ENCODE data around the gene BOD1L2.

Gene BOD1L2

GRCh38 chr18:57149531-57149930 is 2.6 kb downstream of the BOD1L2 start:
- no peak overlapping the region for H3K4me3 ChIP-seq (ENCODE audit: low read depth, low read length)

DNA sequence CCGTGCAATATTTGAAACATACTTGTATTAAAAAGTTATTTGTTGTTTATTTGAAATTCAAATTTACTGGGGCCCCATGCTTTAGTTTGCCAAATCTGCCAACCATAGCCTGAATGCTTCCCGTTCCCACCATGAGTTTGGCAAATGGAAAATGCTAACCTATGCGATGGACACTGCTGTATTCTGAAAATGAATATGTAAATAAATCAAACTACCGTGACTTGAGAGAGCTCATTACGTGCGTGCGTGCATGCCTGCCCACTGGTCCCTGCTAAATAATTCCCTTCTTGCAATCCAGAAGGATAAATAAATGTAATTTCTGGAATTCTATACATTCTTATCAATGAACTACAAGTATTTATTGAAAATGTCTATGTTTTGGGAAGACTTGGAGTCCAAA is 3.2 kb downstream of the BOD1L2 start:
- H3K4me3 ChIP-seq (ENCODE audit: low read depth, low read length) = no peak overlapping the region

DNA sequence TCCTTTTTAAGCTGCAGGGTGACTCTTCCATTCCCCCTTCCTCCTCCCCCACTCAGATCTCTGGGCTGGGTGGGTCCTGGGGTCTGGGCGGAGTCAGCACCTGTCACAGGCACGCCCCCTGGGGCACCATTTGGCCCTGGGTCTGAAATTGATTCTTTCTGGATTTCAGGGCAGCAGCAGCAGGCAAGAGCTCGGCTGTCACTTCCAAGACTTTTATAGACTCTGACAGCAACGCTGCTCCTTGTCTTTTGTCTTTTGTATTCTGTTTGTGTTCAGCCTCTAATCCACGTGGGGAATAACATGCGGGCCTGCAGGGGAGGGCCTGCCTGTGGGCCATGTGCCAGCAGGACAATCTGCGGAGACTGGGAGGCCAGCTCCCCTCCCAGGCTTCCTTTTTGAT is 3.9 kb downstream of the BOD1L2 start:
- H3K4me3 ChIP-seq (ENCODE audit: low read depth, low read length) = no peak overlapping the region

- H3K4me3 ChIP-seq (ENCODE audit: low read depth, low read length) = no peak overlapping the region
Observed at GRCh38 chr18:57154191-57154830, 7.4 kb downstream of the BOD1L2 start.

- H3K4me3 ChIP-seq (ENCODE audit: low read depth, low read length) = no peak overlapping the region
Observed at GRCh38 chr18:57164401-57164800, 17.5 kb downstream of the BOD1L2 start.

GRCh38 chr18:57167617-57168308 is 20.9 kb downstream of the BOD1L2 start:
- H3K4me3 ChIP-seq (ENCODE audit: low read depth, low read length) = no peak overlapping the region

DNA sequence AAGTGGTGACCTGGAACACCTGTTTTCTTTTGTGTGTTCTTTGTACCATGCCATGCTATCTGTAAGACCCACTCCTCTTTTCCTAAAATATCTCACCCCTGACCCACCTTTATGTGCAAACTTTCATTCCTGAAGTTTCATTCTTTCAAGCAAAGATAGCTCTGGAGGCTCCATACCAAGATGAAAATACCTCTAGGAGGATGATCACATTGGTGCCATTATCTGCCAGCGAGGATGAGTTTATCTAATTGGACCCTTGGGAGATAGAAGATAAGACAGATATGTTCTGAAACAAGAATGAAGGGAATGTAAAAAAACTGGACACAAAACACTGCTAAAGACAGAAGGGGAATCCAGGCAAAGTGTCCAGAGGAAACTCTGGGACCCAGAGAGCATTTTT is 24.1 kb downstream of the BOD1L2 start:
- no peak overlapping the region for H3K4me3 ChIP-seq (ENCODE audit: low read depth, low read length)

GRCh38 chr18:57175532-57175931 is 28.6 kb downstream of the BOD1L2 start:
- H3K4me3 ChIP-seq (ENCODE audit: low read depth, low read length) = no peak overlapping the region

GRCh38 chr18:57185434-57185833 is 38.5 kb downstream of the BOD1L2 start:
- H3K4me3 ChIP-seq (ENCODE audit: low read depth, low read length) = no peak overlapping the region

- H3K4me3 ChIP-seq (ENCODE audit: low read depth, low read length) = no peak overlapping the region
Observed at GRCh38 chr18:57188851-57189557, 42.1 kb downstream of the BOD1L2 start.

DNA sequence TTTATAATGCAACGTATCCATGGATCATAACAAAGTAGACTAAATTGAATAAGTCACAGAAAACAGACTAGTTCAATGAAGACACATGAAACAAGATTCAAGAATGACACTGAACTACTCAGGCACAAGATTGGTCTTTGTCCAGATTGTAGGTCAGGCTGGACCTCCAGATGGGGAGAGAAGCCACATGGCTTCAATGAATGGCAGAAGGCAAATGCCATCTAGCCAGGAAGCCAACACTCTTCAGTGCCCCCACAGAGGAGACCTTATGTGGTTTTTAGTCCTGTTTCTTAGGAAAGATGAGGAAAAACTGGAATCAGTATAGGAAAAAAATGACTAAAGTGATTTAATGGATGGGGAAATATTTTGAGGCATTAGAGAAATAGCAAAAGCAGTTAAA is 43.1 kb downstream of the BOD1L2 start:
- no peak overlapping the region for H3K4me3 ChIP-seq (ENCODE audit: low read depth, low read length)

DNA sequence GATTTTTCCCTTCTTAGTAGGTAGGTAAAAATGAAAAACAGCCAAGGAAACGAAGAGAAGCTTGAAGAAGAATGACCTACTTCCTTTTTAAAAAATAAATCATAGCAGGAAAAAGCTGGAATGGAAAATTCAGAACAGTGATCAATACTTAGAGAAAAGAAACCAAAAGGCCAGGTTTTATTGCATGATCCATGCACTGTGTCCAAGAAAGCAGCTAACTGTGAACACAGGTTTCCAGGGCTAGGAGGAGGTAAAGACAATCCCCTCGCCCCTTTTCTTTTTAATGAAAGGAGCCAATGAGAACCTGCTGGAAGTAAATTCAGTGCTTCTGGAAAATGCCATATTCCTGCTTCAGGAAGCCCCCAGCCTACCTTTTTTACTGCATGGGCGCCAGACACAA is 47.2 kb downstream of the BOD1L2 start:
- no peak overlapping the region for H3K4me3 ChIP-seq (ENCODE audit: low read depth, low read length)

DNA sequence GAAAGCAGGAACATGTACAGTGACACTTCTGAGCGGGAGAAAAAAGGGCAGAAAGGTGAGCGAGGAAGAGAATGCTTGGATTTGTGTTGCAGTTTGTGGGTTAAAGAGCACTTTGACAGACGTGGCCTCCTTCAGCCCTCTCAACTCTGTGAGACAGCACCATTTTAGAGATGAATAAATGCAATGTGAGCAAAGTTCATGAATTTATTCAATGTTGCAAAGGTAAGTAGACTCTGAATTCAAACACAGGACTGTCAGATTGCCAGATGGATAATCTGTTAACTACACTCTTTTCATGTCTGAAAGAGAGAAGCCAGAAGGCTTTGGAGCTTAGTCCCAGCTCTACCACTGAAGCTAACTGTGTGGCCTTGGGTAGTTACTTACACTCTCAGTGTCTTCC is 47.7 kb downstream of the BOD1L2 start:
- no peak overlapping the region for H3K4me3 ChIP-seq (ENCODE audit: low read depth, low read length)

GRCh38 chr18:57195341-57195740 is 48.5 kb downstream of the BOD1L2 start:
- H3K4me3 ChIP-seq (ENCODE audit: low read depth, low read length) = no peak overlapping the region

DNA sequence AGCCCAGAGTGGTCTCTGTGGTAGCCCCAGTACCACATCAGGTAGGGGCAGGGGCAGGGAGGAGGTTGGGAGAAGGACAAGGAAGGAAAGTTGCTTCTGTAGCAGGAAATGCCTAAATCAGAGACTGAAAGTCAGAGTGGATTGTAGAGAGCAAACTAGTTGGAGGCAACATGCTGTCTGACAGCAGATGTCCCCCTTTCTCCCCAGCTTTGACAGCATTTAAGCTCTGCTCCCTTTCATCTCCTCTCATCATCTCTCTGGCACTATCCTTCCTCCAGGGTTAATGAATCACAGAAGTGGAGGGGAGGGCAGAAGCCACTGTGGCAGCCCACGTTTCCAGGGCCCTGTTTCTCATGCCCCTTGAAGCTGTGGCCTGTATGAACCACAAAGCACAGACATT is 50.4 kb downstream of the BOD1L2 start:
- no peak overlapping the region for H3K4me3 ChIP-seq (ENCODE audit: low read depth, low read length)

GRCh38 chr18:57198073-57198472 is 51.2 kb downstream of the BOD1L2 start:
- H3K4me3 ChIP-seq (ENCODE audit: low read depth, low read length) = no peak overlapping the region
